ENCODE results near the gene MCUB.
"Not testable (repeated sequence)": the region's sequence is repeated elsewhere in the genome, so short reads cannot be mapped to it uniquely, and the experiment has no call there.

Gene MCUB

GRCh38 chr4:109579997-109580396 is 20.0 kb downstream of the MCUB start:
- not testable (repeated sequence) for DNase-seq (ENCODE audit: low spot score)

- peak; percentile 33 for DNase-seq (ENCODE audit: low spot score)
Measured at GRCh38 chr4:109588176-109588575, 28.1 kb downstream of the MCUB start.

- no peak for DNase-seq (ENCODE audit: low spot score)
Measured at GRCh38 chr4:109589119-109589518, 29.1 kb downstream of the MCUB start.

- no peak for DNase-seq (ENCODE audit: low spot score)
Measured at GRCh38 chr4:109589605-109590004, 29.6 kb downstream of the MCUB start.

- DNase-seq (ENCODE audit: low spot score) = no peak
Measured at GRCh38 chr4:109590905-109591304, 30.9 kb downstream of the MCUB start.

GRCh38 chr4:109592367-109592766 is 32.3 kb downstream of the MCUB start:
- no peak for DNase-seq (ENCODE audit: low spot score)

- DNase-seq (ENCODE audit: low spot score) = not testable (repeated sequence)
Measured at GRCh38 chr4:109595123-109595522, 35.1 kb downstream of the MCUB start.

- DNase-seq (ENCODE audit: low spot score) = not testable (repeated sequence)
Measured at GRCh38 chr4:109596420-109597085, 36.5 kb downstream of the MCUB start.

- no peak for DNase-seq (ENCODE audit: low spot score)
Measured at GRCh38 chr4:109599046-109599652, 39.1 kb downstream of the MCUB start.

- no peak for DNase-seq (ENCODE audit: low spot score)
Measured at GRCh38 chr4:109600431-109600830, 40.4 kb downstream of the MCUB start.

GRCh38 chr4:109601336-109601735 is 41.3 kb downstream of the MCUB start:
- no peak for DNase-seq (ENCODE audit: low spot score)

GRCh38 chr4:109607976-109608375 is 47.9 kb downstream of the MCUB start:
- DNase-seq (ENCODE audit: low spot score) = no peak

GRCh38 chr4:109608879-109609278 is 48.8 kb downstream of the MCUB start:
- no peak for DNase-seq (ENCODE audit: low spot score)

- no peak for DNase-seq (ENCODE audit: low spot score)
Measured at GRCh38 chr4:109609431-109609830, 49.4 kb downstream of the MCUB start.

GRCh38 chr4:109610489-109610888 is 50.4 kb downstream of the MCUB start:
- no peak for DNase-seq (ENCODE audit: low spot score)

GRCh38 chr4:109611045-109611646 is 51.1 kb downstream of the MCUB start:
- DNase-seq (ENCODE audit: low spot score) = no peak

GRCh38 chr4:109614015-109614414 is 54.0 kb downstream of the MCUB start:
- no peak for DNase-seq (ENCODE audit: low spot score)

- DNase-seq (ENCODE audit: low spot score) = no peak
Measured at GRCh38 chr4:109614466-109614865, 54.4 kb downstream of the MCUB start.

- no peak for DNase-seq (ENCODE audit: low spot score)
Measured at GRCh38 chr4:109615742-109616141, 55.7 kb downstream of the MCUB start.

GRCh38 chr4:109616243-109616642 is 56.2 kb downstream of the MCUB start:
- no peak for DNase-seq (ENCODE audit: low spot score)

GRCh38 chr4:109622626-109623025 is 62.6 kb downstream of the MCUB start:
- no peak for DNase-seq (ENCODE audit: low spot score)

- DNase-seq (ENCODE audit: low spot score) = no peak
Measured at GRCh38 chr4:109624536-109624935, 64.5 kb downstream of the MCUB start.

GRCh38 chr4:109627361-109627760 is 67.3 kb downstream of the MCUB start:
- no peak for DNase-seq (ENCODE audit: low spot score)

GRCh38 chr4:109629775-109630174 is 69.7 kb downstream of the MCUB start:
- no peak for DNase-seq (ENCODE audit: low spot score)
